ENCODE results near the gene GADD45G. TPM values are rescaled to one million over a fixed set of nuclear protein-coding genes. Genes with fewer than 3 reads are reported as not detected.
A peak's percentile ranks its signal among the peaks of the same experiment; 100 is the strongest.

Gene GADD45G
- total and polyA plus RNA-seq, 8 donors: 9.5 to 220 (median 21.1) TPM

DNA sequence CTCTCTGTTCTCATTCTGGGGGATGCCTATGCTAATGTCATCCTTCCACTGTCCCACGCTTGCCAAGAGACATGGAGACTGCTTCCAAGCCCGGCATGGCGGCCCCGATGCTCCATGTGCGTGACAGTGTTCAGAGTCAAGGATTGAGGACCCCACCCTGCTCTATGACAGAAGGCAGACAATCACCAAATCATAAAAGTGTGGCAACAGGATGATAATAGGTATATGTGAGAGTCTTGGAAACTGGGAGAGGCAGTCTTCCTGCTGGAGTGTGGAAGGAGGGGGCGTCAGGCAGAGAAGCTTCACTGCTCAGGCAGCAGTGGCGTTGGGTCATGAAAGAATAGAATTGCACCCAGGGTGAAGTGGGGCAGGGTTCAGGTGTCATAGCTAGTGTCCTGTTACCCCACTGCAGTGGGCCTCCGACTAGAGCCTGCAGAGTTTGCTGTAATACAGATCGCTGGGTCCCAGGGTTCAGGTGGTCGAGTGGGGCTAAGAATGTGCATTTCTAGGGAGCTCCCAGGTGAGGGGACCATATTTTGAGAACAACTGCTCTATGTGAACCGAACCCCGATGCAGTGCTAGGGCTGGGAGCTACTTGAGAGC lies 12.5 kb upstream of the GADD45G start:
- WGBS, 2 donors: 82 to 92% methylated on average over 12 of the region's 12 CpGs
- H3K27ac ChIP-seq: no peak overlapping the region
- intact Hi-C loops (cut with DNase I): loop anchor here in 1 of 3 donors (10.0 kb wide), 1 partner anchor 522 kb away; no protein-coding TSS in a partner anchor

DNA sequence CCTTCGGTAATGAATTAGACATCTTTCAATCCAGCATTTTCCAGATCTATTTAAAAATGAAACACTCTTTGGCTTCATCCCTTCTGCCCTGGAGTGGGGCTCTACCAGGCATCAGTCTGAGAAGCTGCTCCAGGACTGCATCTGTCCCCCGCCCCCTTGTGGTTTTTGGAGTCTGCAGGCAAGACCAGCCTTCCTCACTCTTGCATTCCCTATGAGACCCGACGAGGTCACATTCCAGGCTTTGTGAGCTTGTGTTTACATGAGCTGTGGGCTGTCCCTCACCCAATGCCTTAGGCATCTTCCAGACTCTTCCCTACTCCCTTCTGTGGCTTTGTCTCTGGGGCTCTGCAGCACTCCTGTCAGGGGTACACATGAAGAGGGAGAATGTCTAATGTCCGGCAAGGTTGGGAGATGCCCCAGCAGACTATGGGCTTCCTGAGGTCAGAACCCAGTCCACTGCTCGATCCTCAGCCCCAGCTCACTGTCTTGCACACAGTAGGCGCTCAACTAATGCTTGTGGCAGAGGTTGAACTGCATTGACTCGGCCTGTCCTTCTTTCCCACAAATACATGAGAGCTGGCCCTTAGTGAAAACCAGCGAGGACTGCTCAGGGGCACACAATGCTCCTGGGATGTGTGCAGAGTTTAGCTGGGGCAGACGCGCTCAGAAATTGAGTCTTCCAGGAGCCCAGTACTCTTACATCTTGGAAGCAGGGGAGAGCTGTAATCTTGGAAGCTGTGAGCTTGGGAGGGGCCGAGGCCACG lies 11.7 kb upstream of the GADD45G start:
- H3K27me3 ChIP-seq: no peaks in the 10 kb centered on the region
- H3K36me3 ChIP-seq: no peaks in the 10 kb centered on the region
- H3K9me3 ChIP-seq: no peaks in the 10 kb centered on the region
- WGBS, 2 donors: 55 to 62% methylated on average over 13 of the region's 13 CpGs
- no peak overlapping the region for H3K4me3 ChIP-seq
- no peak for FAIRE-seq
- intact Hi-C loops (cut with DNase I): loop anchor here in 1 of 3 donors (10.0 kb wide), 1 partner anchor 522 kb away; no protein-coding TSS in a partner anchor
- peak in 1 of 6 donors; percentile 5 for DNase-seq
- H3K27ac ChIP-seq: no peak overlapping the region
- H3K4me1 ChIP-seq: no peaks in the 10 kb centered on the region
- no peak for ATAC-seq
- TF ChIP-seq, protein P1, sequence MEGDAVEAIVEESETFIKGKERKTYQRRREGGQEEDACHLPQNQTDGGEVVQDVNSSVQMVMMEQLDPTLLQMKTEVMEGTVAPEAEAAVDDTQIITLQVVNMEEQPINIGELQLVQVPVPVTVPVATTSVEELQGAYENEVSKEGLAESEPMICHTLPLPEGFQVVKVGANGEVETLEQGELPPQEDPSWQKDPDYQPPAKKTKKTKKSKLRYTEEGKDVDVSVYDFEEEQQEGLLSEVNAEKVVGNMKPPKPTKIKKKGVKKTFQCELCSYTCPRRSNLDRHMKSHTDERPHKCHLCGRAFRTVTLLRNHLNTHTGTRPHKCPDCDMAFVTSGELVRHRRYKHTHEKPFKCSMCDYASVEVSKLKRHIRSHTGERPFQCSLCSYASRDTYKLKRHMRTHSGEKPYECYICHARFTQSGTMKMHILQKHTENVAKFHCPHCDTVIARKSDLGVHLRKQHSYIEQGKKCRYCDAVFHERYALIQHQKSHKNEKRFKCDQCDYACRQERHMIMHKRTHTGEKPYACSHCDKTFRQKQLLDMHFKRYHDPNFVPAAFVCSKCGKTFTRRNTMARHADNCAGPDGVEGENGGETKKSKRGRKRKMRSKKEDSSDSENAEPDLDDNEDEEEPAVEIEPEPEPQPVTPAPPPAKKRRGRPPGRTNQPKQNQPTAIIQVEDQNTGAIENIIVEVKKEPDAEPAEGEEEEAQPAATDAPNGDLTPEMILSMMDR (IDR thresholded peaks at IDR 0.05): no peak

More for the DNA sequence above, 12.5 kb upstream of the GADD45G start:
- H3K4me3 ChIP-seq: no peak overlapping the region
- no peaks in the 10 kb centered on the region for H3K27me3 ChIP-seq
- TF ChIP-seq, protein P1 (IDR thresholded peaks at IDR 0.05): no peak
- no peak for FAIRE-seq
- no peak for ATAC-seq
- DNase-seq: peak in 1 of 6 donors; percentile 3
- H3K36me3 ChIP-seq: no peaks in the 10 kb centered on the region
- no peaks in the 10 kb centered on the region for H3K4me1 ChIP-seq
- no peaks in the 10 kb centered on the region for H3K9me3 ChIP-seq

DNA sequence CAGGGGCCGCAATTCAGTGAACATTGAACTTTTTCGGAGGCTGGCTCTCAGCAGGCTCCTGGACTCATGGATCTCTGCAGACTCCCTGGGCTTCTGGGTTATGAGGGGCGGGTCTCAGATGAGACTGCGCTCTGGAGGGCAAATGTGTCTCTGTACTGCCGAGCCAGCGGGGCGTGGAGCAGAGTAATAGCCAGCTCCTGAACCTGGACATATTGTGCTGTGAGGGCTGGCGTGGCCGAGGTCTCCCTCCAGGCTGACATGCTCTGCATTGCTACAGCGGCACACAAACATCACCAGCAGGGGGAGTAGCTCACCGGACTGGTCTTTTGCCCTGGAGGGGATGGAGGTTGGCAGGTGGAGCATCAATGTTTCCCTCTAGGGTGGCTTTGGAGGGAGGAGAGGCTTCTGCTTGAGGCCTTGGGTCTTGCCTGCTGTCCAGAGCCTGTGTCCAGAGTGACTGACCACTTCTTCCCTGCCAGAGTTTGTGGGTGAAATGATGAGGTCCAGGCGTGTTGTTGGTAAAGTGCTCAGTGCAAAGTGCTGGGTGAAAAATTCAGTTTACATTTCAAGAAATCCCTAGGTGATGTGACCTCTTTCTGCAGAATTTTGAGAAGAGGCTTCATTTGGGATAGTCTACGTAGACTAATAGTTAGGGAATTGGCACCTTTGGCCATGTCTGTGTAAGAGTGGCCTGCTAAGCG lies 10.9 kb upstream of the GADD45G start:
- H3K4me3 ChIP-seq: no peak overlapping the region
- FAIRE-seq (no peak), DNase-seq (peak in 4 of 6 donors; percentile 66 to 80 (median 72)), ATAC-seq (peak; percentile 38 to 80 (median 74))
- no peaks in the 10 kb centered on the region for H3K9me3 ChIP-seq
- 40 to 43% methylated on average over 14 of the region's 14 CpGs for WGBS, 2 donors
- H3K27ac ChIP-seq: no peak overlapping the region
- intact Hi-C loops (cut with DNase I): loop anchor here in 1 of 3 donors (10.0 kb wide), 1 partner anchor 521 kb away; no protein-coding TSS in a partner anchor
- no peaks in the 10 kb centered on the region for H3K4me1 ChIP-seq
- TF ChIP-seq, protein P1 (IDR thresholded peaks at IDR 0.05): peak; percentile 22 to 60 (median 42)
- no peaks in the 10 kb centered on the region for H3K27me3 ChIP-seq
- H3K36me3 ChIP-seq: no peaks in the 10 kb centered on the region

DNA sequence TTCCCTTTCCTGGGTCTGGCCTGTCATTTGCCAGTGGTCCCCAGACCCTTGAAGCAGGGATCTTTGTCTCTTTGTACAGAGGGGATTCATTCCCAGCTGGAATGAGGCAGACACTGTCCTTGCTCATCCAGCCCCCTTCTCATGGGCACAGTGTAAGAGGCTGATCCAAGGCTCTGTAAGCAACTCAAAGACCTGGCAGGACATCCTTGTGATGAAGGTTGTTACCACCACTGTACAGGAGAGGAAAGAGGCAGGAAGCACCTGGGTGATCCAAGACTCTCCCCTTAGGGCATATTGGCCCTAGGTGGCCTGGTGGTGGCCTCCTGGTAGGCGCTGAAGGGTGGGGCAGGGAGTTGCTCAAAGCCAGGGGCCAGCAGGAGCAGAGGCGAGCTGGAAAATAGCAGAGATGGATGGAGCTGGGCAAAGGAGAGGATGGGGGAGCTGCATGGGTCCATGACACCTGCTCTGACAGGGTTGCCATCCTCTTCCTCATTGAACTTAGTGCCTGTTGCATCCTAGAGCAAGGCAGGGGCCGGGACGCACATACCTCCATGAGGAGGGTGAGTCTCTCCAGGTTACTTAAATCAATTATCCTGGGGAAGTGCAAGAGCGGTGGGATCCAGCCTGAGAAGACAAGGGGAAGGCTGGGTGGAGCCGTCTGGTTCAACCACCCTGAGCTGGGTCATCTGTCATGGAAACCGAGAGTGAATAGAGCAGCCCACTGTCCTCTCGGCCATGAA lies 9.8 kb upstream of the GADD45G start:
- H3K9me3 ChIP-seq: no peaks in the 10 kb centered on the region
- FAIRE-seq (no peak), DNase-seq (peak in 1 of 6 donors; percentile 4), ATAC-seq (no peak)
- intact Hi-C loops (cut with DNase I): loop anchor here in 1 of 3 donors (10.0 kb wide), 1 partner anchor 520 kb away; no protein-coding TSS in a partner anchor
- H3K4me1 ChIP-seq: no peaks in the 10 kb centered on the region
- no peaks in the 10 kb centered on the region for H3K27me3 ChIP-seq
- no peaks in the 10 kb centered on the region for H3K36me3 ChIP-seq
- TF ChIP-seq, protein P1 (IDR thresholded peaks at IDR 0.05): no peak
- H3K27ac ChIP-seq: no peak overlapping the region
- H3K4me3 ChIP-seq: no peak overlapping the region
- WGBS, 2 donors: 84 to 87% methylated on average over 8 of the region's 8 CpGs
